HCT116 (cell line): Measurements from ENCODE around the gene AGAP1. TPM values are rescaled to one million over a fixed set of nuclear protein-coding genes. Genes with fewer than 3 reads are reported as not detected.

Source experiments
- ATAC-seq: fragments of 200-7000 bp; cut with Tn5 transposase; 2 replicates; pipeline ENCODE4 v1.9.1; 2020; ENCODE audit warnings: mild to moderate bottlenecking, moderate library complexity
- BruUV-seq: library from RNA; stranded (reverse); fragments of 400-500 nt; replicated peaks from 2 replicates; lab custom pipeline; 2021; lab: Mats Ljungman, UMichigan
- CTCF ChIA-PET: fragments of 300-600 bp; sonication (Branson Sonifier 250); formaldehyde crosslinking; loops from one replicate; lab custom pipeline; 2021; ENCODE audit warnings: antibody characterized with exemption; lab: Charles Lee
- POLR2A ChIA-PET: fragments of 300-600, 350-600 bp; sonication (Branson Sonifier 250); formaldehyde crosslinking; loops from one replicate; lab custom pipeline; 2021; ENCODE audit warnings: antibody characterized with exemption; lab: Charles Lee
- RAD21 ChIA-PET, 2 experiments: fragments of 300-600 bp; sonication (Branson Sonifier 250); formaldehyde crosslinking; loops; one replicate each; lab custom pipeline; 2023; ENCODE audit warnings: low total read pairs in 2 of 2; ENCODE audit not compliant: uncharacterized antibody in 2 of 2, unreplicated experiment in 2 of 2, low non-redundant PET in 1 of 2; lab: Charles Lee
- DNase-seq: peaks from one replicate; pipeline ENCODE4 v3.0.0-alpha.2; 2010; ENCODE audit warnings: low read depth, low spot score
- H2AFZ ChIP-seq: fragments of 200-600 bp; shearing (Covaris generic), sonication (generic); 2 replicates; pipeline ENCODE4 v1.6.1; 2017; ENCODE audit warnings: low read depth, mixed run types, mixed read lengths, antibody characterized with exemption, low read length; ENCODE audit not compliant: poor library complexity, severe bottlenecking
- H3K27ac ChIP-seq: 2 replicates; pipeline ENCODE4 v1.5.1; 2012; ENCODE audit warnings: low read depth, low read length
- H3K27me3 ChIP-seq: fragments of 200-600 bp; sonication (generic); 2 replicates; pipeline ENCODE4 v1.6.1; 2016; ENCODE audit warnings: mixed run types, low read length, mixed read lengths; ENCODE audit not compliant: insufficient read depth
- H3K36me3 ChIP-seq, 2 experiments: fragments of 200-500 bp in 1 of 2; fragments of 200-600 bp in 1 of 2; sonication (Bioruptor generic) in 1 of 2; sonication (generic) in 1 of 2; 2 replicates each; pipeline versions ENCODE4 v1.5.1 to v1.6.1; 2014 to 2016; ENCODE audit warnings: low read length in 2 of 2, inconsistent platforms in 1 of 2, mixed read lengths in 1 of 2, mixed run types in 1 of 2; ENCODE audit not compliant: insufficient read depth in 2 of 2, control insufficient read depth in 1 of 2
- H3K4me1 ChIP-seq, 2 experiments: fragments of 200-600 bp in 1 of 2; sonication (generic) in 1 of 2; 2 replicates each; pipeline versions ENCODE4 v1.5.1 to v1.6.1; 2012 to 2017; ENCODE audit warnings: low read length in 2 of 2, inconsistent platforms in 1 of 2, mild to moderate bottlenecking in 1 of 2, mixed read lengths in 1 of 2, mixed run types in 1 of 2, moderate library complexity in 1 of 2; ENCODE audit not compliant: insufficient read depth in 2 of 2, control insufficient read depth in 1 of 2
- H3K4me2 ChIP-seq: fragments of 200-600 bp; sonication (generic); 2 replicates; pipeline ENCODE4 v1.6.1; 2017; ENCODE audit warnings: mixed run types, low read length, mixed read lengths
- H3K4me3 ChIP-seq, 2 experiments: fragments of 200-600 bp in 1 of 2; sonication (generic) in 1 of 2; replicated peaks in 1 of 2; 2 replicates each; pipeline ENCODE4 v1.5.1; 2011 to 2016; ENCODE audit warnings: low read length in 2 of 2, control low read depth in 1 of 2, low read depth in 1 of 2, mild to moderate bottlenecking in 1 of 2, mixed read lengths in 1 of 2, mixed run types in 1 of 2
- H3K79me2 ChIP-seq: fragments of 200-600 bp; sonication (generic); 2 replicates; pipeline ENCODE4 v1.6.1; 2017; ENCODE audit warnings: mild to moderate bottlenecking, mixed run types, low read length, moderate library complexity, mixed read lengths; ENCODE audit not compliant: insufficient read depth
- H3K9ac ChIP-seq: fragments of 200-600 bp; sonication (generic); 2 replicates; pipeline ENCODE4 v1.6.1; 2016; ENCODE audit warnings: low read length, mixed read lengths
- H3K9me2 ChIP-seq: fragments of 200-600 bp; sonication (generic), shearing (Covaris generic); 2 replicates; pipeline ENCODE4 v1.6.1; 2017; ENCODE audit warnings: mixed run types, mild to moderate bottlenecking, moderate library complexity; ENCODE audit not compliant: insufficient read depth
- H3K9me3 ChIP-seq, 2 experiments: fragments of 200-500 bp in 1 of 2; fragments of 200-600 bp in 1 of 2; sonication (Bioruptor generic) in 1 of 2; sonication (generic) in 1 of 2; 2 replicates each; pipeline ENCODE4 v1.6.1; 2014 to 2017; ENCODE audit warnings: low read length in 2 of 2, mixed read lengths in 2 of 2, inconsistent platforms in 1 of 2, low read depth in 1 of 2, mild to moderate bottlenecking in 1 of 2, mixed run types in 1 of 2, moderate library complexity in 1 of 2; ENCODE audit not compliant: control insufficient read depth in 1 of 2, insufficient read depth in 1 of 2
- H4K20me1 ChIP-seq: fragments of 200-600 bp; sonication (generic), shearing (Covaris generic); 2 replicates; pipeline ENCODE4 v1.6.1; 2017; ENCODE audit warnings: mixed run types, mild to moderate bottlenecking, moderate library complexity; ENCODE audit not compliant: insufficient read depth
- ATF3 ChIP-seq: IDR thresholded peaks from 2 replicates; pipeline ENCODE4 v1.6.1; 2012
- CBX3 ChIP-seq: IDR thresholded peaks from 2 replicates; pipeline ENCODE4 v1.6.1; 2012; ENCODE audit warnings: low read depth
- CEBPB ChIP-seq: IDR thresholded peaks from 2 replicates; pipeline ENCODE4 v1.6.1; 2012; ENCODE audit warnings: low read depth
- CTCF ChIP-seq, 3 experiments: fragments of 200-600 bp in 1 of 3; sonication (generic) in 1 of 3; IDR thresholded peaks in 2 of 3; conservative IDR thresholded peaks in 1 of 3; 2 replicates each; pipeline ENCODE4 v1.5.1; 2012 to 2017; ENCODE audit warnings: low read depth in 2 of 3, low read length in 2 of 3, antibody characterized with exemption in 1 of 3, borderline replicate concordance in 1 of 3, control low read depth in 1 of 3, mild to moderate bottlenecking in 1 of 3, mixed read lengths in 1 of 3, mixed run types in 1 of 3, moderate library complexity in 1 of 3; ENCODE audit not compliant: insufficient read depth in 1 of 3
- EGR1 ChIP-seq: IDR thresholded peaks from 2 replicates; pipeline ENCODE4 v1.6.1; 2012; ENCODE audit warnings: low read depth
- ELF1 ChIP-seq: IDR thresholded peaks from 2 replicates; pipeline ENCODE4 v1.6.1; 2012; ENCODE audit warnings: low read depth, borderline replicate concordance
- EZH2 ChIP-seq: fragments of 200-600 bp; sonication (generic); IDR thresholded peaks from 2 replicates; pipeline ENCODE4 v1.6.1; 2017; ENCODE audit warnings: antibody characterized with exemption, mixed run types
- EZH2phosphoT487 ChIP-seq: fragments of 200-600 bp; IDR thresholded peaks from 2 replicates; pipeline ENCODE4 v1.6.1; 2018; ENCODE audit warnings: antibody characterized with exemption, borderline replicate concordance
- FOSL1 ChIP-seq: IDR thresholded peaks from 2 replicates; pipeline ENCODE4 v1.6.1; 2012; ENCODE audit warnings: low read depth
- JUND ChIP-seq: IDR thresholded peaks from 2 replicates; pipeline ENCODE4 v1.6.1; 2012
- MAX ChIP-seq: IDR thresholded peaks from 2 replicates; pipeline ENCODE4 v1.6.1; 2012
- POLR2AphosphoS5 ChIP-seq: IDR thresholded peaks from 2 replicates; pipeline ENCODE4 v1.6.1; 2011; ENCODE audit warnings: mild to moderate bottlenecking, low read depth, low read length, moderate library complexity
- REST ChIP-seq: IDR thresholded peaks from 2 replicates; pipeline ENCODE4 v1.6.1; 2012; ENCODE audit warnings: low read depth
- SIN3A ChIP-seq: IDR thresholded peaks from 2 replicates; pipeline ENCODE4 v1.6.1; 2012; ENCODE audit warnings: low read depth
- SP1 ChIP-seq: IDR thresholded peaks from 2 replicates; pipeline ENCODE4 v1.6.1; 2012; ENCODE audit warnings: low read depth
- SRF ChIP-seq: IDR thresholded peaks from 2 replicates; pipeline ENCODE4 v1.6.1; 2012; ENCODE audit warnings: low read depth
- TCF7L2 ChIP-seq: IDR thresholded peaks from 2 replicates; pipeline ENCODE4 v1.7.0; 2011; ENCODE audit warnings: borderline replicate concordance, inconsistent platforms; ENCODE audit not compliant: insufficient read depth, insufficient read length; ENCODE audit errors: extremely low read depth
- YY1 ChIP-seq: IDR thresholded peaks from 2 replicates; pipeline ENCODE4 v1.6.1; 2011; ENCODE audit warnings: low read length, low read depth, moderate library complexity, mild to moderate bottlenecking; ENCODE audit not compliant: insufficient replicate concordance; ENCODE audit errors: extremely low read depth
- ZFX ChIP-seq: fragments of 450-650 bp; IDR thresholded peaks from 2 replicates; pipeline ENCODE4 v1.6.1; 2017
- ZNF274 ChIP-seq: fragments of 200-500 bp; sonication (Bioruptor generic); IDR thresholded peaks from 2 replicates; pipeline ENCODE4 v1.6.1; 2014; ENCODE audit warnings: mild to moderate bottlenecking, low read depth, low read length, inconsistent platforms
- intact Hi-C: fragments of 100-400 bp; cut with micrococcal nuclease; formaldehyde crosslinking; loops from 2 replicates; pipeline ENCODE4 v1.10.0; 2022
- total RNA-seq: library from RNA; stranded (reverse); gene quantifications from one replicate; pipeline ENCODE4 v1.2.1, GENCODE V29; 2021; ENCODE audit not compliant: unreplicated experiment

Gene AGAP1
- total RNA-seq, 1 experiment from 2014 or later: 43.8 TPM

- DNase-seq (no peak), ATAC-seq (no peak)
- H3K9ac ChIP-seq: no peak overlapping the region
- no peaks in the 10 kb centered on the region for H3K36me3 ChIP-seq
- H3K9me3 ChIP-seq: no peaks in the 10 kb centered on the region
- no peaks in the 10 kb centered on the region for H3K27me3 ChIP-seq
- no peak overlapping the region for H3K27ac ChIP-seq
- peaks cover 4 to 22% of the 10 kb centered on the region in 2 experiments; a peak in 3 of 4 replicates for H3K4me1 ChIP-seq
- ChIA-PET CTCF (interaction anchor here (0.6 to 3.1 kb wide), 3 partner anchors 101 to 394 kb away, joined by 4 to 17 read pairs (median 5); no protein-coding TSS in a partner anchor), RAD21 (no interaction called here), POLR2A (no interaction called here)
- H3K4me3 ChIP-seq: no peak overlapping the region
- no peaks in the 10 kb centered on the region for H3K9me2 ChIP-seq
- no peak overlapping the region for H3K4me2 ChIP-seq
- H3K79me2 ChIP-seq: peaks cover 86% of the 10 kb centered on the region
- no peak overlapping the region for H2AFZ ChIP-seq
- intact Hi-C loops: loop anchor here (10.0 kb wide), 1 partner anchor 105 kb away; no protein-coding TSS in a partner anchor
- TF ChIP-seq FOSL1 (no peak), REST (no peak), TCF7L2 (no peak), EZH2 (no peak), YY1 (no peak), CTCF (IDR thresholded peaks at IDR 0.05 in 2 of 3, conservative IDR thresholded peaks at IDR 0.05 in 1 of 3; ENCODE audit: borderline replicate concordance in 1 of 3, insufficient read depth in 1 of 3, low read depth in 2 of 3, low read length in 2 of 3) (no peak), ZNF274 (no peak), JUND (no peak), POLR2AphosphoS5 (no peak), ATF3 (no peak), ZFX (no peak), SRF (no peak), SIN3A (no peak), SP1 (no peak), CEBPB (no peak), MAX (no peak), ELF1 (no peak), CBX3 (no peak), EZH2phosphoT487 (no peak), EGR1 (no peak)
- no peaks in the 10 kb centered on the region for H4K20me1 ChIP-seq
- no TSS peak for BruUV-seq
These were observed 145.6 kb downstream of the AGAP1 start for GRCh38 chr2:235639428-235639773.
